Peyer's patch (tissue), 4 donors: ENCODE measurements around the gene ABCC5.

Experiments
- CTCF ChIP-seq, 6 experiments: fragments of 450-650 bp in 4 of 6; fragments of 200-600 bp in 2 of 6; sonication (generic) in 1 of 6; IDR thresholded peaks; one replicate each; pipeline ENCODE4 v1.5.1; 2017 to 2019; ENCODE audit warnings: antibody characterized with exemption in 6 of 6, mild to moderate bottlenecking in 3 of 6, moderate library complexity in 1 of 6
- POLR2A ChIP-seq, 2 donors: fragments of 450-650 bp; IDR thresholded peaks; one replicate each; pipeline ENCODE4 v1.5.1; 2017; ENCODE audit warnings: antibody characterized with exemption in 2 of 2, mild to moderate bottlenecking in 2 of 2, moderate library complexity in 2 of 2

- TF ChIP-seq CTCF (IDR thresholded peaks at IDR 0.05) = no peak
- TF ChIP-seq POLR2A (IDR thresholded peaks at IDR 0.05) = no peak
Measured at GRCh38 chr3:183922421-183922820, 95.3 kb downstream of the ABCC5 start.
